Measurements from ENCODE around the gene SNRNP48.

The SNRNP48 gene

GRCh38 chr6:7604003-7604402, 14.0 kb downstream of the SNRNP48 start:
- DNase-seq, result no peak

DNA sequence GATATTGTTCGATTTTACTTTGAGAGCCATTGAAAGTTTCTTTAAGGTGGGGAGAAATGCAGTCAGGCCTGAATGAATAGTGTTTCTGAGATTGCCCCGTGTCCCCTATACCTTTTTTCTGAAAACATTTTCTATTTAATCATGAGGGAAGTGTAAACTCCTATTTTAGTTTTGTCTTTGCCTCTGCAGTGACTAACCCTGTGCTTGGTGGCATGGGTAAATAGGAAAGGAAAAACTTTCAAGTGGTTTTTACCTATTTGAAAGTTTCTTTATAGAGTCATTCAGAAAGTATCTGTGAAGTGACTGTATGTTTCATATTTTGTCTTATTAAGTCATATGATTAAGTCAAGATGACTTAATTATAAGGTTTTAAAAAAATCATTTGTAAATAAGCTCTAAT, 14.5 kb downstream of the SNRNP48 start:
- no peak for DNase-seq

DNA sequence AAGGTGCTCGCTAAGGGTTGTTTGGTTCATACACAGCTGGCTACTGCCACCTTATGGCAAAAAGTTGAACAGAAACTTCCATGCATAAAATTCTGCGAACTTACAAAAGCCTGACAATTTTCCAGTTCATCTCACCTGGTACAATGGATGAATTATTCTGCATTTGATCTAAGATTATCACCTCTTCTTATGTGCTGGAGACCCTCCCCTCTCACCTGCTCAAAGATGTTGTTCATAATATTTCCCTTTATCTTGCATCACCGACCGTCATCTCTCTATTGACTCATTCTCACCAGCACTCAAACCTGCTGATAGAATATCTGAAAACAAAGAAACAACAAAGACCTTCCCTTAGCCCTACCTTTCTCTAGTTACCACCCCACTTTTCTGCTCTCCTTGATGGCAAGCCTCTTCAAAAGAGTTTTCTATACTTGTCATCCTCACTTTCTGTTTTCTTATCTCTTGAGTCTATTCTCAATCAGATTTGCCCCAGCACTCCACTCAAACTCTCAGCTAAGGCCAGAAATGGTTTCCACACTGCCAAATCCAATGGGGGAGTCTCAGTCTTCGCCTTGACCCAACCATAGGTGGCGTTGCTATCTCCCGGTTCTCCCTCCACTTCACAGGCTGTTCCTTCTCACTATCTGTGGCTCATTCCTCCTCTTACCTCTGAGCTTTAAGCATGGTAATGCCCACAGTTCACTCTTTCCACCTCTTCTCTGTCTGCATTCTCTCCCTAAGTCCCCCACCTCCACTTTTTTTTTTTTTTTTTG, 25.8 kb downstream of the SNRNP48 start:
- peak; percentile 9 to 32 for DNase-seq

GRCh38 chr6:7617801-7618764, 28.1 kb downstream of the SNRNP48 start:
- peak; percentile 10 to 18 for DNase-seq

DNA sequence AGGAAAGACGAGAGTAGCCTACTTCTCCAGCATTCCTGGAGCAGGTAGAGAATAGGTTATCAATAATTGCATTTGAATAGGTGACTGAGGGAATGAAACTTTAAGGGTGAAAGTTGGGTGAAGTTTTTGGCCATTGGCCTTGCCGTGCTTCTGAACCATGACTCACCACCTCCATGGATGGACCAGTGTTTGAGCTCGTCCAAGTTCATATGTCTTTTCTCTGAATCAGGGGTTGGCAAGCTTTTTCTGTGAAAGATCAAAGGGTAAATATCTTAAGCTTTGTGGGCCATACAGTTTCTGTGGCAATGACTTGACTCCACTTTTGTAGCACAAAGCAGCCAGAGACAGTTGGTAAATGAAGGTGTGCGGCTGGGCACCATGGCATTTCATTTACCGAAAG, 31.8 kb downstream of the SNRNP48 start:
- DNase-seq, result no peak

DNA sequence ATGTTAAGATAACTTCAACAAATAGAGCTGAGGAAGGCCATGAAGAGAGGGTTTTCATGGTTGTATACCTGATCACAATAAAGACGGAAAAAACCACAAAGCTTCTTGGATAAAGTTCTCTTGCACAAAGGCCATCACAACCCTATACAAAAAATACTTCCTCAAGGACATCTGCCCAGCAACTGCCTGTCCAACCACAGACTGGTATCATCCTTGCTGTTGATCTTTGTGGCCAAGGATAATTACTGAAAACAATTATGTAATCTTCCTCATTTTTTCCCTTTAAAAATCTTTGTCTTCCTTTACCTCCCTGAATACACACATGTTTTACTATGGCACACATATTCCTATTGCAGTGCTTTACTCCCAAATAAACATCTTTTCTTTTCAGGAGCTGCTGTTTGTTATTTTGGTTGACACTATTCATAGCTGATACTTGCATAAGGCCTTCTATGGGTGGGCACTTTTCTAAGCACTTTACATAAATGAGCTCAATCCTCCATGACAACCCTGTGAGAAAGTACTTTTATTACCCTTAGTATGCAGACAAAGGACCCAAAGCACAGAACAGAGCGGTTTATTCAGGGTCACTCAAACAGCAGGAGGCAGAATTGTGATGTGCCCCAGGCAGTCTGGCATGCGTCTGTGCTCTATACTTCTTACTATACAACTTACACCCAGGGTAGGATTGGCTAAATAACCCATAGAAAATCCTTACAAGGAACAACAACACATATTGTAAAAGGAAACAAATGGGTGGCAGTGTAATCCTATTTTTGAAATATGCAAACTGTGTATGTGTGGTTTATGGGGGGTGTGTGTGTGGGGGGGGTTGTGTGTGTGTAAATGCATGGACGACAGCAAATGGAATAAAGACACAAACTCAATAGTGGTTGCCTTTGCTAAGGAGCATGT, 35.1 kb downstream of the SNRNP48 start:
- DNase-seq, result no peak

GRCh38 chr6:7628479-7628878, 38.5 kb downstream of the SNRNP48 start:
- DNase-seq, result no peak

GRCh38 chr6:7628909-7629308, 38.9 kb downstream of the SNRNP48 start:
- no peak for DNase-seq

GRCh38 chr6:7629321-7629720, 39.3 kb downstream of the SNRNP48 start:
- no peak for DNase-seq

DNA sequence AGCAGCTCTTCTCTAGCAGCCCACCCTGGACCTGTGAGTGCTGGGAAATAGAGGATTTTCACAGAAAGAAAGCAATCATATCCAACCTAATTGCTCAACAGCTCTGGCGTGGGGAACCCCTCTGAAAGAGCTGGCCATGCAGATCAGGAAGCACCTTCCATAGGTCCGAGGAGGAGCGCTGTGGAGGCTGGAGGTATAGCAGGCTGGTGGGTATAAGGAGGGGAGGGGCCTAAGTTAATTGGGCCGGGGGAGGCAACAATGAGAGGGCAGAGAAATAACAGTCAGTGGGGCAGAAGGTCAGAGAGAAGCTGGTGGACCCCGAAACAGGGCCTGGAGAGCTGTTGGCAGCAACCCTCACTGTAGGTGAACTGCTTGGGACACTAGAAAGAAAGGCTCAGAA, 40.8 kb downstream of the SNRNP48 start:
- DNase-seq, result no peak

- no peak for DNase-seq
Measured at GRCh38 chr6:7631466-7631865, 41.5 kb downstream of the SNRNP48 start.

DNA sequence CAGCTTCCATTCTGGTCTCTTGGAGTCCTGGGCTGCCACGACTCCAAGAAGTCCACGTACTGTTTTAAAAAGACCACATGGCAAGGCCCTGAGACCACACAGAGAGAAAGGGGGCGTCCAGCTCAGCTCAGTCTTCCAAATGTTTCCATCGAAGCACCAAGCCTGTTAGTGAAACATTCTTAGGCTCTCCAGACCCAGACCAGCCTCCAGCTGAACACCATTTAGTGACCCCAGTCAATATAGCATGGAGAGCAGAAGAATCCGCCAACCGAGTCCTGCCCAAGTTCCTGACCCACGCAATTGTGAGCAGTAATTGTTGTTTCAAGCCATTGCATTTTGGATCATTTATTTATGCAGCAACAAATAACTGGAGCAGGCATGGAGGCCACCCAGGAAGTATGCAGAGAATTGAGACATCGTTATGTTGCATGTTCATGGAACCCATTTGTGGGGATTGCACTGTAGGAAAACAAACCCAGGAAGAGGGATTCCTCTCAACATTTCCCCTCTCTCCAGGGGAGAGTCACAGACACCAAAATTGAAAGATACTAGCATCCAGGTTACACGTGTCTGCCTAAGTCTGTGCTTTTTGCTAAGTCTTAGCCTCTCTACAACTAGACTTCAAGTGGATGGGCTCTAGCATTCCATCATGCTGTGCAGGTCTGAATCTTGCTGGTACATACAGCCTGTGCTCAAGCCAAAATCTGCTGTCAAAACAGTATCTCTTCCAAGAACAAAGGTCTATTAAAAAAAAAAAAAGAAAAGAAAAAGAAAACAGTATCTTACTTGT, 42.7 kb downstream of the SNRNP48 start:
- no peak for DNase-seq

DNA sequence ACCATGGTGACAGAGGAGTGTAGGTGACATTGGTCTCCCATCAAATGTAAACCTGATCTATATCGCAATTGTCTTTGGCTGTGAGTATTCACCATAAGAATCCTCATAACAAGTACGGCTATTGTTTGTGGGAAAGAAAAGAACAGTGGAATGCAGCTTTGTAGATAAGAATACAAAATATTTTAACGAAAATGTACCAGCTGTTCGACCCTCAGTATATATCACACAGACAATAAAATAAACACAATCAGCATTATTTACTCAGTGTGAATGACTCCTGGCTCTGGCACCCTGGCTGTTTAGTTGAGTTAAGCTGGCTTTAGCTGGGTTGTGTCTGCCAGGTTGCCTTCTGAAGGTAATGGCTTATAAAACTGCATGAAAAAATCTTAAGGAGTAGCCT, 43.4 kb downstream of the SNRNP48 start:
- no peak for DNase-seq

DNA sequence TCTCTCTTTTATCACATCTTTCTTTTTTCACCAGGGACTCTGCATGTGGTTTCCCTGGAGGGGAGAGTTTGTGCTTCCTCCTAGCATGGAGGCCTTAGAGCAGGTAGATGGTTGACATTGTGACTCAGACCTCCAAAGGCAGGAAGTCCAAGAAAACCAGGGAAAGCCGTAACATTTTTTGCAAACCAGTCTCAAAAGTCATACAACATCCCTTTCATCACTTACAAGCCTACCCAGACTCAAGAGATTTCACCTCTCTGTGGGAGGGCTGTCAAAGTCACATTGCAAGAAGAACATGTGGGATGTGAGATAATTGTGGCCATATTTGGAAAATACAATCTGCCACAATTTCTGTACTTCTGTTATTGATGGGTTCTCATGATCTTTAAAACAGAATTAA, 46.2 kb downstream of the SNRNP48 start:
- no peak for DNase-seq

- no peak for DNase-seq
Measured at GRCh38 chr6:7637533-7637932, 47.5 kb downstream of the SNRNP48 start.

DNA sequence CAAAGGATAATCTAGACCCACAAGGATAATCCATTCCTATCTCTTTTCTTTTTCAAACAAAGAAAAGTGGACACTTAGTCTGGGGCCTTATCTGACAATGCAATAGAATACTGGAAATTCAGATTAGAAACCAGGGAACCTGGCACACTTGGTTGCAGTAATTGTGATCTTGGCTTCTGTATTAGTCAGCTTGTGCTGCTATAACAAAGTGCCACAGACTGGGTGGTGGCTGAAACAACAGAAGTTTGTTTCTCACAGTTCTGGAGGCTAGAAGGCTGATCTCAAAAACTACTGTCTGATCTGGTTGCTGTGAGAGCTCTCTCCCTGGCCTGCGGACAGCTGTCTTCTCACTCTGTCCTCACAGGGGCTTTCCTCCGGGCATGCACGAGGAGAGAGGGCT, 49.4 kb downstream of the SNRNP48 start:
- DNase-seq, result no peak

- no peak for DNase-seq
Measured at GRCh38 chr6:7640016-7640415, 50.0 kb downstream of the SNRNP48 start.

DNA sequence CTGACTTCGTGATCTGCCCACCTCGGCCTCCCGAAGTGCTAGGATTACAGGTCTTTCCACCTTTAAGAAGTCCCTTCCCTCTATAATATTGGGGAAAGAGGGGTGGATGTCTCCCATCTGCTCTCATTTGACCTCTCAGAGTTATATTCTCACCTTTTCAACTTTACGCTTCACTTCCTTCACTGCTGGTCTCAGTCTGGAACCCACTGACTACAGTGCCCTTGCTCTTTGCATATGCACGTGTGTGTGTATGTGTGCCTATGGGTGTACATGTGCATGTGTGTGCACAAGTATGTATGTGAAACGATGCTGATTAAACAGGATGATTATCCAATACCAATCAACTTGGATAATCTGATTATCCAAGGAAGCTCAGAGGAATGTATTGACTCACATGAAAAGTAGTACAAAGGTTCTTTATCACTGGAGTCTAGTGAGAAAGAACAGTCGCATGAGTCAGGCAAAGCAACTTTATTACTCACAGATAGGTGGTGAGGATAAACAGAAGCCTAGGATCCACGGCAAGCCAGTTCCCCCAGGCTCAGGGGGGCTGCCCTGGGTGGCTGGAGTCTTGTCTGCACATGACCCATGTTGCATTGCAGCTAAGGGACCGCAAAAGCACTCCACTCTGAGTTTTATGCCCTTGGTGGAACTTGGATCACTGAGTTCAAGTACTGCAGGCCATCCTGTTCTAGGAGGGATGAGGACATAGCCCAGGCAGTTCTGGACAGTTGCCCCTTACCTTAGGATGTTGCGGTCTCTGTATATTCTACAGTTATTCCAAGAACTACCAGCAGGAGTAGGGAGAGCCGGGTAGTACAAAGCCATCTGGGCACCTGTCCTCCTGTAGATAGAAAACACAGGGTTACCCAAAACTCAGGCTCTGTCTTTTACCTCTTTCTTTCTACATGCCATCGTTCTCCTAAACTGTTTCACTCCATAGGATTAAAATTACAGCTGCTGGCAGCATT, 50.9 kb downstream of the SNRNP48 start:
- no peak for DNase-seq

GRCh38 chr6:7642791-7643190, 52.8 kb downstream of the SNRNP48 start:
- no peak for DNase-seq

DNA sequence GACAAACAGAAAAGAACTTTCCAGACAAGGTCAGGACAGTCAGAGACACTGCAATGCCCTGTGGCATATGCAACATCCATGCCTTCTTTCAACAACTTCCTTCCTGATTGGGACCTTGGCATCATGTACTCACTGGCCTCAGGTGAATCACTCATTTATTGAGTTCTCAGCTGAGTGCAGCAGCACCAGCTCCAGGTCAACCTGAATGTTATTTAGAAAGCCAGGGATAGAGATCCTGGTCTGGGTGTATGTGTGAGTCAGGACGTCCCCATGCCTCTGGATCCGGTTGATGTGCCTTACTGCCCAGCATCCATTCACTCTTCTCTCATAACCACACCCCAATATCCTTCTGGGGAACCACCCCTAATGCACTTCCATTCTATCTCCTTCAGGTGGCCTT, 54.4 kb downstream of the SNRNP48 start:
- DNase-seq, result no peak

GRCh38 chr6:7646394-7646793, 56.4 kb downstream of the SNRNP48 start:
- no peak for DNase-seq
